Upper lobe of left lung (tissue), 6 donors: ENCODE results near the gene DSPP. TPM values are rescaled to one million over a fixed set of nuclear protein-coding genes. Genes with fewer than 3 reads are reported as not detected.

ENCODE experiments used
- ATAC-seq, 2 donors: fragments of 200-7000 bp; cut with Tn5 transposase; one replicate each; pipeline ENCODE4 v1.9.1; 2022; ENCODE audit warnings: mild to moderate bottlenecking in 2 of 2, moderate library complexity in 2 of 2; ENCODE audit not compliant: low FRiP score in 2 of 2
- DNase-seq, 2 donors: peaks; one replicate each; pipeline ENCODE4 v3.0.0-alpha.2; 2019 to 2020
- H3K27ac ChIP-seq, 4 donors: fragments of 200-600 bp; sonication (generic); one replicate each; pipeline ENCODE4 v1.5.1; 2016 to 2019
- H3K27me3 ChIP-seq, 4 donors: fragments of 200-600 bp; sonication (generic); one replicate each; pipeline ENCODE4 v1.5.1; 2017 to 2019
- H3K36me3 ChIP-seq, 4 donors: fragments of 200-600 bp; sonication (generic); one replicate each; pipeline ENCODE4 v1.5.1; 2016 to 2019
- H3K4me1 ChIP-seq, 4 donors: fragments of 200-600 bp; sonication (generic); one replicate each; pipeline ENCODE4 v1.5.1; 2018 to 2019
- H3K4me3 ChIP-seq, 4 donors: fragments of 200-600 bp; sonication (generic); one replicate each; pipeline ENCODE4 v1.5.1; 2017 to 2019; ENCODE audit warnings: mild to moderate bottlenecking in 2 of 4, moderate library complexity in 1 of 4
- H3K9me3 ChIP-seq, 4 donors: fragments of 200-600 bp; sonication (generic); one replicate each; pipeline ENCODE4 v1.5.1; 2018 to 2019
- CTCF ChIP-seq, 6 experiments: fragments of 450-650 bp in 4 of 6; fragments of 200-600 bp in 2 of 6; sonication (generic) in 2 of 6; IDR thresholded peaks; one replicate each; pipeline ENCODE4 v1.5.1; 2016 to 2019; ENCODE audit warnings: antibody characterized with exemption in 6 of 6
- EP300 ChIP-seq, 4 donors: sonication (generic); formaldehyde crosslinking; IDR thresholded peaks; one replicate each; pipeline ENCODE4 v1.5.1; 2017; ENCODE audit warnings: antibody characterized with exemption in 4 of 4, control low read depth in 2 of 4
- POLR2A ChIP-seq, 4 donors: fragments of 450-650 bp; IDR thresholded peaks; one replicate each; pipeline ENCODE4 v1.5.1; 2016 to 2017; ENCODE audit warnings: antibody characterized with exemption in 4 of 4, mild to moderate bottlenecking in 2 of 4
- POLR2AphosphoS5 ChIP-seq, 2 donors: sonication (generic); formaldehyde crosslinking; IDR thresholded peaks; one replicate each; pipeline ENCODE4 v1.5.1; 2017; ENCODE audit warnings: antibody characterized with exemption in 2 of 2
- WGBS, 2 donors: methylation state at CpG; one replicate each; pipeline ENCODE4 v1.1.5; 2017 to 2018; 5-methylcytosine and 5-hydroxymethylcytosine counted together
- total RNA-seq, 6 donors: library from RNA; depleted of rRNA in 4 of 6; stranded (reverse); fragments of >200 nt in 4 of 6; gene quantifications; one replicate each; pipeline versions ENCODE4 v1.1.0 to v1.2.1, GENCODE V29; 2016 to 2021
- donor health status: DM: no; HTN: no; CAD: no; lungs with moderate emphysema.
- donor health status: DM: no; HTN: yes; CAD: no; lungs with severe emphysema.

The DSPP gene
- total RNA-seq: not detected

GRCh38 chr4:87608229-87608628, at the start of gene DSPP:
Gene DSPP (plus strand): TSS chr4:87608529. CDS start chr4:87610909, 2,380 bp downstream.
- H3K27me3 ChIP-seq: no peaks in the 10 kb centered on the region
- H3K27ac ChIP-seq: no peak within 1 kb of the TSS
- no peaks in the 10 kb centered on the region for H3K9me3 ChIP-seq
- ATAC-seq (no peak), DNase-seq (no peak)
- no peaks in the 10 kb centered on the region for H3K4me1 ChIP-seq
- 79 to 89% methylated on average over 4 of the region's 4 CpGs for WGBS, 2 donors
- no peak for TF ChIP-seq POLR2AphosphoS5 (IDR thresholded peaks at IDR 0.05)
- H3K36me3 ChIP-seq: no peaks in the 10 kb centered on the region
- no peak within 1 kb of the TSS for H3K4me3 ChIP-seq

DNA sequence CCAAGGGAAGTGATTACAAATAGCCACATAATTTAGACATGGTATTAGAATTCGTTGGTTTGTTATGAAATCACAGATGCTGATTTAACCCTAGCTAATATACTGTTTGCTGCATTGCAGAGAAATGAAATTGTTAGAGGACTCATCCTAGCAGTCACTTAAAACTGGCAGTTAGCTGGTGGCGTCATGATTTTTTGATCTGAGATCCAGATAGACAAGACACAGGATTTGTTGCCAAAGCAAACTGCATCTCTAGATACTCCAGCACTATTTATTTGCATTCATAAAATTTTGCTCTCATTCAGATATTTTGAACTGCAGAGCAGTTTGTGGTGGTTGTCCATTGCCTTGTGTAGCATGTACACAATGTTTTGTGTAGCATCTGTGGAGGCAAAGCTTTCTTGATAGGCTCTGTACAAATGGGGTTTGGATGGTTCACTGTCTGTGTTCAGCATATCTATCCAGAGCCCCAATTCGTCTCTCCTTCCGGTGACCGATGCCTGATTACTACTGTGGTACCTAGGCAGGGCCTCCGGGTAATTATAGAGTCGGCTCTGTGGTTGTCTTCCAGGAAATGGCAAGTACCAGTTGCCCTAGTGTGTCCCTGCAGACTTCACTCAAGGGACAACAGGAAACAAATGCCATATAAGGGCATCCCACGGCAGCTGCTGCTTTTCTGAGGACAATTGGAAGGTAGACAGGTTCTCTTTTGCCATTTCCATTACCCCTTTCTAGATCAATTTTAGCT, 49.1 kb upstream of the DSPP start:
- Histone ChIP-seq H3K27me3 (no peaks in the 10 kb centered on the region), H3K4me1 (no peaks in the 10 kb centered on the region), H3K9me3 (no peaks in the 10 kb centered on the region), H3K27ac (no peak overlapping the region), H3K36me3 (no peaks in the 10 kb centered on the region), H3K4me3 (no peak overlapping the region)
- 44 to 45% methylated on average over 8 of the region's 8 CpGs for WGBS, 2 donors
- TF ChIP-seq CTCF (IDR thresholded peaks at IDR 0.05): no peak
- no peak for TF ChIP-seq EP300 (IDR thresholded peaks at IDR 0.05)
- DNase-seq (peak in 1 of 2 donors; percentile 25), ATAC-seq (no peak)

DNA sequence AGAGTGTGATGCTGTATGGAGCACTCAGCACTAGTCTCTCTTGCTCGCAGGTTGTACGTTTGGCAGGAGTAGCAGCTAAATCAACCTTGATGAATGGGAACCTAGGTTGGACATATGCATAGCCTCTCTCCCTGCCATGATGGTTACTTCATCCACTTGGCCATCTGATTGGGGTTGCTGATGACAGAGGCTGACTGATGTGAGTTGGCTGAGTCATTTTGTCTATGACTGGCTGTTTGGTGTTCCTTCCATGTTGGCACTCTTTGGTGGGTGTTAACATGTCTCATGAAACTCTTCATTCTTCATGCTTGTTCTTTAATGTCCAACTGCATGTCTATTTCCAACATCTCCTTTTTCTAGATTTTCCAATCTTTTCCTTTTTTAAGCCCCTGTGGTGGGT, 47.5 kb upstream of the DSPP start:
- 93 to 95% methylated on average over 2 of the region's 2 CpGs for WGBS, 2 donors
- no peaks in the 10 kb centered on the region for H3K27me3 ChIP-seq
- no peaks in the 10 kb centered on the region for H3K4me1 ChIP-seq
- ATAC-seq: no peak
- H3K9me3 ChIP-seq: no peaks in the 10 kb centered on the region
- TF ChIP-seq EP300 (IDR thresholded peaks at IDR 0.05) (no peak), POLR2AphosphoS5 (IDR thresholded peaks at IDR 0.05) (no peak), POLR2A (IDR thresholded peaks at IDR 0.05) (no peak), CTCF (IDR thresholded peaks at IDR 0.05) (no peak)
- no peak overlapping the region for H3K4me3 ChIP-seq
- DNase-seq: no peak
- no peak overlapping the region for H3K27ac ChIP-seq
- no peaks in the 10 kb centered on the region for H3K36me3 ChIP-seq

- Histone ChIP-seq H3K27ac (no peak overlapping the region), H3K36me3 (no peaks in the 10 kb centered on the region), H3K9me3 (no peaks in the 10 kb centered on the region), H3K27me3 (no peaks in the 10 kb centered on the region), H3K4me1 (no peaks in the 10 kb centered on the region), H3K4me3 (no peak overlapping the region)
- no peak for ATAC-seq
- no peak for TF ChIP-seq POLR2AphosphoS5 (IDR thresholded peaks at IDR 0.05)
- TF ChIP-seq CTCF (IDR thresholded peaks at IDR 0.05): no peak
- no peak for TF ChIP-seq EP300 (IDR thresholded peaks at IDR 0.05)
- TF ChIP-seq POLR2A (IDR thresholded peaks at IDR 0.05): no peak
- no peak for DNase-seq
- WGBS, 2 donors: 89 to 90% methylated on average over 4 of the region's 4 CpGs
Measured at GRCh38 chr4:87565746-87566145, 42.6 kb upstream of the DSPP start.

- no peaks in the 10 kb centered on the region for H3K9me3 ChIP-seq
- TF ChIP-seq EP300 (IDR thresholded peaks at IDR 0.05) (no peak), CTCF (IDR thresholded peaks at IDR 0.05) (no peak), POLR2A (IDR thresholded peaks at IDR 0.05) (no peak), POLR2AphosphoS5 (IDR thresholded peaks at IDR 0.05) (no peak)
- no peaks in the 10 kb centered on the region for H3K36me3 ChIP-seq
- no peak overlapping the region for H3K4me3 ChIP-seq
- H3K4me1 ChIP-seq: no peaks in the 10 kb centered on the region
- no peak overlapping the region for H3K27ac ChIP-seq
- 51 to 59% methylated on average over 2 of the region's 2 CpGs for WGBS, 2 donors
- no peaks in the 10 kb centered on the region for H3K27me3 ChIP-seq
- no peak for DNase-seq
- no peak for ATAC-seq
Measured at GRCh38 chr4:87566276-87566675, 42.1 kb upstream of the DSPP start.
